ENCODE measurements around the gene UBA5. TPM values are rescaled to one million over a fixed set of nuclear protein-coding genes. Genes with fewer than 3 reads are reported as not detected.

UBA5 gene
- total RNA-seq, 4 donors from 2014 or later, result 23.3 to 35.0 (median 29.0) TPM

DNA sequence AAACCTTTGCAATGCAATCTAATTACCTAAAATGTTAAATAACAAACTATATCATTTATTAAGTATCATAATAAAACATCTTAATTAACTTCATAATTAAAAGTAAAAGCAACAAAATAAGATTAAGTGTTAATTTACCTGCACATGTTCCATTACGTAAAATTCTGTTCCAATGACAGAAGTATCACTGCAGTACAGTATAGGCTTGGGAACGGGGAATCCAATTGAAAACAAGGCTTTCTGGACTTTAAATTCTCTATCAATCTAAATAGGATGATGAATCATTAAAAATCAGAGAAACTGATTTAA lies 17.6 kb upstream of the UBA5 start:
- H3K4me3 ChIP-seq (ENCODE audit: low read depth, poor library complexity, severe bottlenecking), result no peak overlapping the region
- TF ChIP-seq, protein P1, sequence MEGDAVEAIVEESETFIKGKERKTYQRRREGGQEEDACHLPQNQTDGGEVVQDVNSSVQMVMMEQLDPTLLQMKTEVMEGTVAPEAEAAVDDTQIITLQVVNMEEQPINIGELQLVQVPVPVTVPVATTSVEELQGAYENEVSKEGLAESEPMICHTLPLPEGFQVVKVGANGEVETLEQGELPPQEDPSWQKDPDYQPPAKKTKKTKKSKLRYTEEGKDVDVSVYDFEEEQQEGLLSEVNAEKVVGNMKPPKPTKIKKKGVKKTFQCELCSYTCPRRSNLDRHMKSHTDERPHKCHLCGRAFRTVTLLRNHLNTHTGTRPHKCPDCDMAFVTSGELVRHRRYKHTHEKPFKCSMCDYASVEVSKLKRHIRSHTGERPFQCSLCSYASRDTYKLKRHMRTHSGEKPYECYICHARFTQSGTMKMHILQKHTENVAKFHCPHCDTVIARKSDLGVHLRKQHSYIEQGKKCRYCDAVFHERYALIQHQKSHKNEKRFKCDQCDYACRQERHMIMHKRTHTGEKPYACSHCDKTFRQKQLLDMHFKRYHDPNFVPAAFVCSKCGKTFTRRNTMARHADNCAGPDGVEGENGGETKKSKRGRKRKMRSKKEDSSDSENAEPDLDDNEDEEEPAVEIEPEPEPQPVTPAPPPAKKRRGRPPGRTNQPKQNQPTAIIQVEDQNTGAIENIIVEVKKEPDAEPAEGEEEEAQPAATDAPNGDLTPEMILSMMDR (IDR thresholded peaks at IDR 0.05), result no peak
- TF ChIP-seq POLR2A (IDR thresholded peaks at IDR 0.05), result no peak
- intact Hi-C loops (cut with DNase I; ENCODE audit: low total_unique reads), result loop anchor here (5.0 kb wide), 1 partner anchor 105 kb away; no protein-coding TSS in a partner anchor
- 67 to 68% methylated on average over 2 of the region's 2 CpGs for WGBS, 2 donors
- DNase-seq (ENCODE audit: low spot score in 2 of 2), result no peak

DNA sequence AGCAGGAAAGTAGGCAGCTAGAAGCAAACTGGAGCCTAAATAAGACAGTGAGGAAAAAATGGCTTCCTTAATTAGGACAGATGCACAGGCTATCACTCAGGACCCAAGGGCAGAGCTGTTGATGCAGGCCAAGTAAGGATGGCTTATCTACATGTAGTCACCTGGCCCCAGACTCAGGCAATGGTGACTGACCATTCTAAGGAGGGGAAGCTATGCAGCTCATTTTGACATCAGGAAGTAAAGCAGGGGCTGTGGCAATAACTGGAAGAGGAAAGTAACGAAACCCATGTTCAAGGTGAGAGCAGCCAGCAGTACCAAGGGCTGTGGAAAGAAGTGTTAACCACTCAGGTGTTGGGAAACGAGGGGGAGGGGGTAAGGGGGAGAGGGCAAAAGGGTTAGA lies 16.8 kb upstream of the UBA5 start:
- WGBS, 2 donors, result 69 to 80% methylated on average over 2 of the region's 2 CpGs
- H3K4me3 ChIP-seq (ENCODE audit: low read depth, poor library complexity, severe bottlenecking), result no peak overlapping the region
- intact Hi-C loops (cut with DNase I; ENCODE audit: low total_unique reads), result loop anchor here (5.0 kb wide), 1 partner anchor 106 kb away; no protein-coding TSS in a partner anchor
- DNase-seq (ENCODE audit: low spot score in 2 of 2), result no peak
- TF ChIP-seq, protein P1 (IDR thresholded peaks at IDR 0.05), result no peak
- TF ChIP-seq POLR2A (IDR thresholded peaks at IDR 0.05), result no peak

DNA sequence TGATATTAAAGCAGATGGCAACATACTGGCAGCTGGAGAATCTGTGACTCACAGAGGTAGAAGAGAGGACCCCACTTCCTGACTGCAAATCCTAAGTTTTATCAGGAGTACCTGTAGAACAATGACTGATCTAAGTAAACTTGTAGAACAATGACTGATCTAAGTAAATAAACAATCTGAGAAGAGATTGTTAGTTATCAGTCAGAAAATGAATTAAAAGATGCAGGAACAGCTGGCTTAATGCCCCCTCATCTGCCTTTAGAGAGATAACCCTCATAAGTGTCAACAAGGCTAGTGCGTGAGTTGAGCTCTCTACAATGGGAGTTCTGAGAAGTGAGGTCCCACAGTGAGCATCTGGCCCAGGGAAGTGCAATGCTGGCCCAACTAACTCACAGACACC lies 15.1 kb upstream of the UBA5 start:
- no peak overlapping the region for H3K4me3 ChIP-seq (ENCODE audit: low read depth, poor library complexity, severe bottlenecking)
- WGBS, 2 donors, result 95 to 100% methylated on average over 1 of the region's 1 CpG
- no peak for DNase-seq (ENCODE audit: low spot score in 2 of 2)
- intact Hi-C loops (cut with DNase I; ENCODE audit: low total_unique reads), result no loop called here
- TF ChIP-seq, protein P1 (IDR thresholded peaks at IDR 0.05), result no peak
- no peak for TF ChIP-seq POLR2A (IDR thresholded peaks at IDR 0.05)

DNA sequence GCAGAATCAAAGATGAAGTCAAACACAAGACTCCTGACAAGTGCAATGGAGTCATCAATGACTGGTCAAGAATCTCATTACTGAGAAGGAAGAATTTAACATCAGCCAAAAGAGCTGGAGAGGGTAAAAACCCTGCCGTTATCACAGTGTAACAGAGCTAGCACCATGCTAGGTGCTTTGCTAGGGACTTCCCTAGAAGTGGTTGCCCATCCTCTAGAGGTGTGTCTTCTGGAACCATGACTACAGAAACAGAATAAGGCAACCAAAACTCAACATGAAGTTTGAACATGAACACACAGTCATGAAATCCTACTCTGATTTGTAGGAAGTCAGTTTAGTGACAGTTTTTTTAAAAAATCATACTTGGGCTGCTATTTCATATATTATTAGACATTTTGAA lies 10.0 kb upstream of the UBA5 start:
- TF ChIP-seq, protein P1 (IDR thresholded peaks at IDR 0.05), result no peak
- no peak for TF ChIP-seq POLR2A (IDR thresholded peaks at IDR 0.05)
- H3K4me3 ChIP-seq (ENCODE audit: low read depth, poor library complexity, severe bottlenecking), result no peak overlapping the region
- DNase-seq (ENCODE audit: low spot score in 2 of 2), result no peak
- intact Hi-C loops (cut with DNase I; ENCODE audit: low total_unique reads), result no loop called here
- WGBS, 2 donors, result 0 to 89% methylated on average over 1 of the region's 1 CpG

DNA sequence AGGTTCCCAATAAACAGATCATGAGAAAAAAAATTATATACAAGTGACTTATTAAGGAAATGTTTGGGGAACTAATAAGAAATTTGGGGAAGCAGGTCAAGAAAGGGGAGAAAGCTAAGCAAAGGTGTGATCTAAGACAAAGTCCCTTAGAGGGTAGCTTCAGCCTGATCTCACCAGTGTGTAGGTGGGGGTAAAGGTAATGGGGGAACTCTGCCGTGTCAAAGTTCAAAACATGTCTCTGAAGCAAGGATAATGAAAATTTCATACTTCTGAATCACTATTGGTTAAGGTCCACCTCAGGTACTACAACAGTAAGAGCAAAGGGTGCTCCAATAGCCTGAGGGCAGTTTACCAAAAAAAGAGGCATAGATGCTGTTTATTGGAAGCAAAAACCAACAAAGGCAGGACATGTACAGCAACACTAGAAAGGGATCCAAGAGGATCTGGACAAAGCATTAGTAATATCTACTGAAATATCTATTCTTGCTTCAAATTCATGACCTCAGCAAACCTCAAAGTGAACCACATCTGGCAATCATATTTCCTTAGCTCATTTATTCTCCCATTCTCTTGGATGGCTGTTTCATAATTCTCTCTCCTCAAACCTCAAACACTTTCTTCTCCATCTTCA lies 7.4 kb upstream of the UBA5 start:
- TF ChIP-seq, protein P1 (IDR thresholded peaks at IDR 0.05), result no peak
- TF ChIP-seq POLR2A (IDR thresholded peaks at IDR 0.05), result no peak
- no peak for DNase-seq (ENCODE audit: low spot score in 2 of 2)
- 81 to 94% methylated on average over 1 of the region's 1 CpG for WGBS, 2 donors
- H3K4me3 ChIP-seq (ENCODE audit: low read depth, poor library complexity, severe bottlenecking), result no peak overlapping the region
- intact Hi-C loops (cut with DNase I; ENCODE audit: low total_unique reads), result no loop called here

DNA sequence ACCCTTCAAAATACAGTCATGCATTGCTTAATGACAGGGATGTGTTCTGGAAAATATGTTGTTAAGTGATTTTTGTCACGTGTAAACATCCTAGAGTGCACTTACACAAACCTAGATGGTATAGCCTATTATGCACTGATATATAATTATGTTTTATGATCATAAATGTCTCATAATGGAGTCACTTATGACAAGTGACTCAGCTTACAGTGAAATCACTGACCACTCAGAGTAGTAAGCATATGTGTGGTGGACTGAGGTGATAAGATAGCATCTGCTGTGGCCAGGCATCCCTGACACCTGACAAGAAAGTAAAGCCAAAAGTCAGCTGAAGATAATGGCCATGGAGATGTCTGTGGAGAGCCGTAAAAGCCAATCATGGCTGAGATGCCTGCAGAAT lies 5.9 kb upstream of the UBA5 start:
- no peak for DNase-seq (ENCODE audit: low spot score in 2 of 2)
- 88 to 93% methylated on average over 2 of the region's 2 CpGs for WGBS, 2 donors
- no peak for TF ChIP-seq POLR2A (IDR thresholded peaks at IDR 0.05)
- TF ChIP-seq, protein P1 (IDR thresholded peaks at IDR 0.05), result no peak
- intact Hi-C loops (cut with DNase I; ENCODE audit: low total_unique reads), result no loop called here
- H3K4me3 ChIP-seq (ENCODE audit: low read depth, poor library complexity, severe bottlenecking), result no peak overlapping the region
